WTC11 (cell line): Measurements from ENCODE around the gene ROBO4. TPM values are rescaled to one million over a fixed set of nuclear protein-coding genes. Genes with fewer than 3 reads are reported as not detected.

Source experiments
- ATAC-seq: fragments of 200-7000 bp; cut with Tn5 transposase; 2 replicates; pipeline ENCODE4 v1.10.0; 2021; ENCODE audit warnings: mild to moderate bottlenecking, moderate library complexity
- CTCF ChIA-PET: fragments of 300-600 bp; sonication (Branson Sonifier 250); formaldehyde crosslinking; loops from one replicate; lab custom pipeline; 2021; ENCODE audit warnings: antibody characterized with exemption; lab: Charles Lee
- POLR2A ChIA-PET: fragments of 350-600 bp; sonication (Branson Sonifier 250); formaldehyde crosslinking; loops from one replicate; lab custom pipeline; 2021; ENCODE audit warnings: antibody characterized with exemption; lab: Charles Lee
- DNase-seq: peaks from one replicate; pipeline ENCODE4 v3.0.0; 2021; ENCODE audit warnings: low spot score
- H3K27ac Mint-ChIP-seq: 2 replicates; pipeline ENCODE4 v1.8.0; 2021; ENCODE audit warnings: mixed read lengths
- H3K27me3 Mint-ChIP-seq: 2 replicates; pipeline ENCODE4 v1.8.0; 2021; ENCODE audit warnings: low read depth, mild to moderate bottlenecking, moderate library complexity, mixed read lengths
- H3K36me3 Mint-ChIP-seq: 2 replicates; pipeline ENCODE4 v1.8.0; 2021; ENCODE audit warnings: mixed read lengths
- H3K4me1 Mint-ChIP-seq: 2 replicates; pipeline ENCODE4 v1.8.0; 2022; ENCODE audit warnings: mixed read lengths
- H3K4me3 Mint-ChIP-seq: 2 replicates; pipeline ENCODE4 v1.8.0; 2021; ENCODE audit warnings: mild to moderate bottlenecking, moderate library complexity, mixed read lengths
- H3K9me3 Mint-ChIP-seq: 2 replicates; pipeline ENCODE4 v1.8.0; 2021; ENCODE audit warnings: mixed read lengths
- CTCF ChIP-seq: fragments of 200-600 bp; IDR thresholded peaks from 2 replicates; pipeline ENCODE4 v1.8.0; 2022; ENCODE audit warnings: antibody characterized with exemption
- FOXP4 ChIP-seq: sonication (generic); formaldehyde crosslinking; IDR thresholded peaks from 2 replicates; pipeline ENCODE4 v1.8.0; 2022; ENCODE audit warnings: mild to moderate bottlenecking, missing genetic modification reagents
- GABPB1 ChIP-seq: sonication (generic); formaldehyde crosslinking; IDR thresholded peaks from 2 replicates; pipeline ENCODE4 v1.8.1; 2023; ENCODE audit warnings: mild to moderate bottlenecking, missing genetic modification reagents
- HMGXB4 ChIP-seq: sonication (generic); formaldehyde crosslinking; IDR thresholded peaks from 2 replicates; pipeline ENCODE4 v1.8.1; 2023; ENCODE audit warnings: mild to moderate bottlenecking, moderate library complexity, missing genetic modification reagents
- JUN ChIP-seq: sonication (generic); formaldehyde crosslinking; IDR thresholded peaks from 2 replicates; pipeline ENCODE4 v1.8.0; 2023; ENCODE audit warnings: mild to moderate bottlenecking, missing genetic modification reagents
- MLX ChIP-seq: sonication (generic); formaldehyde crosslinking; IDR thresholded peaks from 2 replicates; pipeline ENCODE4 v1.8.1; 2023; ENCODE audit warnings: mild to moderate bottlenecking, missing genetic modification reagents, moderate library complexity
- MXD4 ChIP-seq: fragments of 250-450 bp; sonication (Bioruptor Pico); IDR thresholded peaks from 2 replicates; pipeline ENCODE4 v1.8.0; 2021; ENCODE audit warnings: mild to moderate bottlenecking, moderate library complexity, borderline replicate concordance
- NR2C2 ChIP-seq: sonication (generic); formaldehyde crosslinking; IDR thresholded peaks from 2 replicates; pipeline ENCODE4 v1.8.0; 2022; ENCODE audit warnings: mild to moderate bottlenecking, missing genetic modification reagents
- PRDM15 ChIP-seq: sonication (generic); formaldehyde crosslinking; IDR thresholded peaks from 2 replicates; pipeline ENCODE4 v1.8.0; 2022; ENCODE audit warnings: missing genetic modification reagents
- RORB ChIP-seq: fragments of 250-450 bp; sonication (Bioruptor Pico); IDR thresholded peaks from 2 replicates; pipeline ENCODE4 v1.9.0; 2021; ENCODE audit warnings: mild to moderate bottlenecking
- STAT6 ChIP-seq: sonication (generic); formaldehyde crosslinking; conservative IDR thresholded peaks from 2 replicates; pipeline ENCODE4 v1.8.1; 2023; ENCODE audit warnings: mild to moderate bottlenecking, low read depth, missing genetic modification reagents, moderate library complexity
- TEAD1 ChIP-seq: sonication (generic); formaldehyde crosslinking; IDR thresholded peaks from 2 replicates; pipeline ENCODE4 v1.8.0; 2022; ENCODE audit warnings: mild to moderate bottlenecking, missing genetic modification reagents
- ZBTB21 ChIP-seq: sonication (generic); formaldehyde crosslinking; IDR thresholded peaks from 2 replicates; pipeline ENCODE4 v1.8.1; 2023; ENCODE audit warnings: mild to moderate bottlenecking, missing genetic modification reagents, borderline replicate concordance
- ZBTB43 ChIP-seq: sonication (generic); formaldehyde crosslinking; IDR thresholded peaks from 2 replicates; pipeline ENCODE4 v1.8.1; 2023; ENCODE audit warnings: mild to moderate bottlenecking, missing genetic modification reagents
- ZNF138 ChIP-seq: sonication (generic); formaldehyde crosslinking; conservative IDR thresholded peaks from 2 replicates; pipeline ENCODE4 v1.8.1; 2022; ENCODE audit warnings: mild to moderate bottlenecking, moderate library complexity, missing genetic modification reagents
- ZNF263 ChIP-seq: sonication (generic); formaldehyde crosslinking; IDR thresholded peaks from 2 replicates; pipeline ENCODE4 v1.8.1; 2022; ENCODE audit warnings: low read depth, mild to moderate bottlenecking, moderate library complexity, missing genetic modification reagents
- ZNF396 ChIP-seq: fragments of 250-450 bp; sonication (Bioruptor Pico); IDR thresholded peaks from 2 replicates; pipeline ENCODE4 v1.8.0; 2021; ENCODE audit warnings: mild to moderate bottlenecking, moderate library complexity, borderline replicate concordance
- ZNF671 ChIP-seq: fragments of 250-450 bp; sonication (Bioruptor Pico); IDR thresholded peaks from 2 replicates; pipeline ENCODE4 v1.8.0; 2021; ENCODE audit warnings: mild to moderate bottlenecking
- total RNA-seq: library from RNA; stranded (reverse); gene quantifications from 3 replicates; pipeline ENCODE4 v1.2.3, GENCODE V29; 2021

The ROBO4 gene
- total RNA-seq, 1 experiment from 2014 or later, result 0.13 TPM

- H3K9me3 Mint-ChIP-seq, result no peaks in the 10 kb centered on the region
- ATAC-seq (peak; percentile 40), DNase-seq (peak; percentile 58)
- no peaks in the 10 kb centered on the region for H3K36me3 Mint-ChIP-seq
- H3K4me3 Mint-ChIP-seq, result no peak overlapping the region
- TF ChIP-seq CTCF (peak; percentile 37; the same call in 1 of the 2 replicates), ZNF671 (CRISPR knock-in tag) (no peak)
- peaks cover 100% of the 10 kb centered on the region for H3K27me3 Mint-ChIP-seq
- CTCF ChIA-PET, result interaction anchor here (0.7 to 3.3 kb wide), 14 partner anchors 9 to 274 kb away, joined by 3 to 66 read pairs (median 11); no protein-coding TSS in a partner anchor
- POLR2A ChIA-PET, result no interaction called here
- no peak overlapping the region for H3K27ac Mint-ChIP-seq
- H3K4me1 Mint-ChIP-seq, result peaks cover 37% of the 10 kb centered on the region
These were observed 30.0 kb downstream of the ROBO4 start for GRCh38 chr11:124867700-124868099.

GRCh38 chr11:124865902-124866851 lies 31.5 kb downstream of the ROBO4 start:
- Mint-ChIP-seq H3K4me1 (peaks cover 40% of the 10 kb centered on the region), H3K9me3 (no peaks in the 10 kb centered on the region), H3K27me3 (peaks cover 100% of the 10 kb centered on the region), H3K36me3 (no peaks in the 10 kb centered on the region), H3K4me3 (peak overlapping the region; percentile 60), H3K27ac (no peak overlapping the region)
- CTCF ChIA-PET, result interaction anchor here (0.6 to 3.3 kb wide), 41 partner anchors 11 to 413 kb away, joined by 3 to 66 read pairs (median 6); partner anchors contain the start of genes CCDC15, MSANTD2, NRGN and ROBO4
- POLR2A ChIA-PET, result interaction anchor here (1.1 kb wide), 1 partner anchor 10 kb away, joined by 5 read pairs; no protein-coding TSS in a partner anchor
- DNase-seq (peak; percentile 76), ATAC-seq (peak; percentile 10; the same call in 1 of the 2 replicates)
- 0 out of 2 replicates have a peak, but pooled peaks have one; percentile 47 for TF ChIP-seq FOXP4 (CRISPR knock-in tag)
- no peak for TF ChIP-seq MXD4 (CRISPR knock-in tag)
- peak; percentile 86 for TF ChIP-seq ZBTB43 (CRISPR knock-in tag)
- no peak for TF ChIP-seq STAT6
- peak; percentile 62 for TF ChIP-seq NR2C2
- 0 out of 2 replicates have a peak, but pooled peaks have one; percentile 39 for TF ChIP-seq ZBTB21 (CRISPR knock-in tag)
- no peak for TF ChIP-seq MLX
- TF ChIP-seq RORB (CRISPR knock-in tag), result no peak
- no peak for TF ChIP-seq PRDM15 (CRISPR knock-in tag)
- peak; percentile 56; the same call in 1 of the 2 replicates for TF ChIP-seq HMGXB4 (CRISPR knock-in tag)
- TF ChIP-seq ZNF396 (CRISPR knock-in tag), result no peak
- peak; percentile 68; the same call in 1 of the 2 replicates for TF ChIP-seq TEAD1 (CRISPR knock-in tag)
- TF ChIP-seq JUN (CRISPR knock-in tag), result peak; percentile 89; the same call in 1 of the 2 replicates
- TF ChIP-seq ZNF138 (CRISPR knock-in tag), result no peak; the same call in 1 of the 2 replicates
- no peak for TF ChIP-seq ZNF263 (CRISPR knock-in tag)
- TF ChIP-seq GABPB1, result no peak
